ENCODE data around the gene TARS3. TPM values are rescaled to one million over a fixed set of nuclear protein-coding genes. Genes with fewer than 3 reads are reported as not detected.

Gene TARS3
- total RNA-seq, 1 experiment from 2014 or later: 12.4 TPM

DNA sequence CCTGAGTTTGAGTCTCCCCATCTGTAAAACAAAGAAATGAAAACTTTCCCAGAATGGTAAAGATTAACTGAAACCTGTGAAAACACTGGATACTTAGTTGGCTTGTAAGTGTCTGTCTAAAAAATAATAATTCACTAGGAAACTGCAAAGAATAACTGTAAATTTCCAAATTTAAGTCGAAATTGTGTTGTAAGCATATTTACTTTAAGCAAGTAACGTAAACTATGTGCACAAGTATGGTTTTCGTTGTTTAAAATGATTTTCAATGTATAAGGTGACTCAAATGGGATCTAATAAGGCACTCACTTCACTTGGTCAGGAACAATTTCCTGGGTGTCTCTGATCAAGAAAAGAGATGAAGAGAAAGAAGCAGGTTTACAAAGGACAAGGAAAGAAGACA lies 8.5 kb upstream of the TARS3 start:
- TF ChIP-seq, protein P1, sequence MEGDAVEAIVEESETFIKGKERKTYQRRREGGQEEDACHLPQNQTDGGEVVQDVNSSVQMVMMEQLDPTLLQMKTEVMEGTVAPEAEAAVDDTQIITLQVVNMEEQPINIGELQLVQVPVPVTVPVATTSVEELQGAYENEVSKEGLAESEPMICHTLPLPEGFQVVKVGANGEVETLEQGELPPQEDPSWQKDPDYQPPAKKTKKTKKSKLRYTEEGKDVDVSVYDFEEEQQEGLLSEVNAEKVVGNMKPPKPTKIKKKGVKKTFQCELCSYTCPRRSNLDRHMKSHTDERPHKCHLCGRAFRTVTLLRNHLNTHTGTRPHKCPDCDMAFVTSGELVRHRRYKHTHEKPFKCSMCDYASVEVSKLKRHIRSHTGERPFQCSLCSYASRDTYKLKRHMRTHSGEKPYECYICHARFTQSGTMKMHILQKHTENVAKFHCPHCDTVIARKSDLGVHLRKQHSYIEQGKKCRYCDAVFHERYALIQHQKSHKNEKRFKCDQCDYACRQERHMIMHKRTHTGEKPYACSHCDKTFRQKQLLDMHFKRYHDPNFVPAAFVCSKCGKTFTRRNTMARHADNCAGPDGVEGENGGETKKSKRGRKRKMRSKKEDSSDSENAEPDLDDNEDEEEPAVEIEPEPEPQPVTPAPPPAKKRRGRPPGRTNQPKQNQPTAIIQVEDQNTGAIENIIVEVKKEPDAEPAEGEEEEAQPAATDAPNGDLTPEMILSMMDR (IDR thresholded peaks at IDR 0.05): no peak
- TF ChIP-seq TCF7L2 (IDR thresholded peaks at IDR 0.05; ENCODE audit: low read depth, low read length) (no peak), POLR2AphosphoS5 (IDR thresholded peaks at IDR 0.05; ENCODE audit: low read depth, low read length) (no peak), SIN3A (IDR thresholded peaks at IDR 0.05; ENCODE audit: borderline replicate concordance, insufficient read depth, low read depth, low read length) (no peak)
- TF ChIP-seq, protein P2, sequence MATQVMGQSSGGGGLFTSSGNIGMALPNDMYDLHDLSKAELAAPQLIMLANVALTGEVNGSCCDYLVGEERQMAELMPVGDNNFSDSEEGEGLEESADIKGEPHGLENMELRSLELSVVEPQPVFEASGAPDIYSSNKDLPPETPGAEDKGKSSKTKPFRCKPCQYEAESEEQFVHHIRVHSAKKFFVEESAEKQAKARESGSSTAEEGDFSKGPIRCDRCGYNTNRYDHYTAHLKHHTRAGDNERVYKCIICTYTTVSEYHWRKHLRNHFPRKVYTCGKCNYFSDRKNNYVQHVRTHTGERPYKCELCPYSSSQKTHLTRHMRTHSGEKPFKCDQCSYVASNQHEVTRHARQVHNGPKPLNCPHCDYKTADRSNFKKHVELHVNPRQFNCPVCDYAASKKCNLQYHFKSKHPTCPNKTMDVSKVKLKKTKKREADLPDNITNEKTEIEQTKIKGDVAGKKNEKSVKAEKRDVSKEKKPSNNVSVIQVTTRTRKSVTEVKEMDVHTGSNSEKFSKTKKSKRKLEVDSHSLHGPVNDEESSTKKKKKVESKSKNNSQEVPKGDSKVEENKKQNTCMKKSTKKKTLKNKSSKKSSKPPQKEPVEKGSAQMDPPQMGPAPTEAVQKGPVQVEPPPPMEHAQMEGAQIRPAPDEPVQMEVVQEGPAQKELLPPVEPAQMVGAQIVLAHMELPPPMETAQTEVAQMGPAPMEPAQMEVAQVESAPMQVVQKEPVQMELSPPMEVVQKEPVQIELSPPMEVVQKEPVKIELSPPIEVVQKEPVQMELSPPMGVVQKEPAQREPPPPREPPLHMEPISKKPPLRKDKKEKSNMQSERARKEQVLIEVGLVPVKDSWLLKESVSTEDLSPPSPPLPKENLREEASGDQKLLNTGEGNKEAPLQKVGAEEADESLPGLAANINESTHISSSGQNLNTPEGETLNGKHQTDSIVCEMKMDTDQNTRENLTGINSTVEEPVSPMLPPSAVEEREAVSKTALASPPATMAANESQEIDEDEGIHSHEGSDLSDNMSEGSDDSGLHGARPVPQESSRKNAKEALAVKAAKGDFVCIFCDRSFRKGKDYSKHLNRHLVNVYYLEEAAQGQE (IDR thresholded peaks at IDR 0.05; ENCODE audit: insufficient read depth in 1 of 2, low read depth in 2 of 2, low read length in 1 of 2): no peak
- intact Hi-C loops (cut with micrococcal nuclease; ENCODE audit: unreplicated experiment) (no loop called here), in situ Hi-C loops (cut with HindIII; ENCODE audit: low pct_unique_long_range_greater_than_20kb, low sequenced_read_pairs) (no loop called here)
- Histone ChIP-seq H3K36me3 (ENCODE audit: control insufficient read depth, insufficient read depth, low read length) (no peaks in the 10 kb centered on the region; the same call in 1 of the 2 replicates), H3K27me3 (ENCODE audit: control insufficient read depth, insufficient read depth, low read length) (no peaks in the 10 kb centered on the region), H3K4me1 (ENCODE audit: control insufficient read depth, insufficient read depth, low read length) (no peaks in the 10 kb centered on the region), H3K4me3 (ENCODE audit: low read depth in 2 of 2, low read length in 2 of 2) (no peak overlapping the region), H3K9me3 (ENCODE audit: control insufficient read depth, insufficient read depth, low read depth, low read length) (no peaks in the 10 kb centered on the region), H3K27ac (ENCODE audit: low read length) (no peak overlapping the region)
- DNase-seq (ENCODE audit: low read depth, low spot score): no peak
- BruUV-seq (replicated peaks): no TSS peak
- ChIA-PET CTCF (no interaction called here), POLR2A (no interaction called here)
- no peak for ATAC-seq

DNA sequence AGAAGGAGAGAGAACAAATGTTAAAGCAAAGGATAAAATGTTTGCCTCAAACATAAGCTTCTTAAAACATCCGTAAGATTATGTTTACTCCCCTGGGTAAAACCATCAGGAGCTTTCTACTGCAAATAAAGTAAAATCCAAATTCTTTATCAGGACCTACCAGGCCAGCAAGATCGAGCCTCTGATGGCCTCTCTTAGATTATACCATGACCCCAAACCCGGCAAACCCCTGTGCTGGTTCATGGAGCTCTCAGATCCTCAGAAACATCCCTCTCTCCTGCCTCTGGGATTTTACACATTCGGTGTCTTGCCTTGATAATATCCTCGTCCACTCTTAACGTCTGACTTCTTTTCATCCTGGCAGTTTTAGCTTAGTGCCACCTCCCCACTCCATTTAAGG lies 7.5 kb upstream of the TARS3 start:
- CTCF ChIA-PET: no interaction called here

More for the DNA sequence above, 7.5 kb upstream of the TARS3 start:
- Histone ChIP-seq H3K27ac (ENCODE audit: low read length) (no peak overlapping the region), H3K36me3 (ENCODE audit: control insufficient read depth, insufficient read depth, low read length) (no peaks in the 10 kb centered on the region; the same call in 1 of the 2 replicates), H3K4me3 (ENCODE audit: low read depth in 2 of 2, low read length in 2 of 2) (no peak overlapping the region), H3K9me3 (ENCODE audit: control insufficient read depth, insufficient read depth, low read depth, low read length) (no peaks in the 10 kb centered on the region), H3K27me3 (ENCODE audit: control insufficient read depth, insufficient read depth, low read length) (no peaks in the 10 kb centered on the region), H3K4me1 (ENCODE audit: control insufficient read depth, insufficient read depth, low read length) (no peaks in the 10 kb centered on the region)
- intact Hi-C loops (cut with micrococcal nuclease; ENCODE audit: unreplicated experiment): no loop called here
- BruUV-seq (replicated peaks): no TSS peak
- no peak for ATAC-seq
- in situ Hi-C loops (cut with HindIII; ENCODE audit: low pct_unique_long_range_greater_than_20kb, low sequenced_read_pairs): no loop called here
- no peak for DNase-seq (ENCODE audit: low read depth, low spot score)
- POLR2A ChIA-PET: no interaction called here
- TF ChIP-seq SIN3A (IDR thresholded peaks at IDR 0.05; ENCODE audit: borderline replicate concordance, insufficient read depth, low read depth, low read length): no peak
- TF ChIP-seq, protein P2 (IDR thresholded peaks at IDR 0.05; ENCODE audit: insufficient read depth in 1 of 2, low read depth in 2 of 2, low read length in 1 of 2): no peak

Data from Panc1 (cell line).